Measurements from ENCODE around the gene GRIK3.

Gene GRIK3

DNA sequence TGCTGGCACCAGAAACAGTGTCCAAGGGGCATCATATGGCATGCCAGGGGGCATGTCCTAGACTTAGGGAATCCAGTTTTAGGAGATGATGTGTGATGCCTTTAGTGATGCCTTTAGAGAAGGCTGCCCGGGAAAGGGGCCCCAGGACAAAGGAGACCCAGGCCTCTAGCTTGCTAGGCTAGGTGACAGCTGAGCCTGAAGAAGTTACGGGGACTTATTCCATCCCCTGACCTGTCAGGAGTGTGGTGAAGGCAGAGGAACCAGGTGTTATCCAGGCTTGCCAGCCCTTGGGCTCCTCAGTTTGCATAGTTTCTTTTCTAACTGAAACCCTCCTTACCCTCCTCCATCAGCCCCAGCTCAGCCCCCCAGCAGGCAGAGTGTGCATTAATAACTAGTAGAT lies 281.9 kb downstream of the GRIK3 start:
- Histone ChIP-seq H3K4me3 (ENCODE audit: low read depth, low read length) (no peak overlapping the region), H3K9me3 (ENCODE audit: control insufficient read depth, insufficient read depth, low read depth, low read length) (no peaks in the 10 kb centered on the region), H3K36me3 (ENCODE audit: control insufficient read depth in 2 of 2, insufficient read depth in 1 of 2, low read length in 2 of 2) (no peaks in the 10 kb centered on the region), H3K4me1 (ENCODE audit: control insufficient read depth, insufficient read depth, low read length) (no peaks in the 10 kb centered on the region), H3K27ac (ENCODE audit: extremely low read depth, low read depth, low read length) (no peak overlapping the region)
- ChIA-PET CTCF (no interaction called here), POLR2A (no interaction called here)
- TF ChIP-seq, protein P1, sequence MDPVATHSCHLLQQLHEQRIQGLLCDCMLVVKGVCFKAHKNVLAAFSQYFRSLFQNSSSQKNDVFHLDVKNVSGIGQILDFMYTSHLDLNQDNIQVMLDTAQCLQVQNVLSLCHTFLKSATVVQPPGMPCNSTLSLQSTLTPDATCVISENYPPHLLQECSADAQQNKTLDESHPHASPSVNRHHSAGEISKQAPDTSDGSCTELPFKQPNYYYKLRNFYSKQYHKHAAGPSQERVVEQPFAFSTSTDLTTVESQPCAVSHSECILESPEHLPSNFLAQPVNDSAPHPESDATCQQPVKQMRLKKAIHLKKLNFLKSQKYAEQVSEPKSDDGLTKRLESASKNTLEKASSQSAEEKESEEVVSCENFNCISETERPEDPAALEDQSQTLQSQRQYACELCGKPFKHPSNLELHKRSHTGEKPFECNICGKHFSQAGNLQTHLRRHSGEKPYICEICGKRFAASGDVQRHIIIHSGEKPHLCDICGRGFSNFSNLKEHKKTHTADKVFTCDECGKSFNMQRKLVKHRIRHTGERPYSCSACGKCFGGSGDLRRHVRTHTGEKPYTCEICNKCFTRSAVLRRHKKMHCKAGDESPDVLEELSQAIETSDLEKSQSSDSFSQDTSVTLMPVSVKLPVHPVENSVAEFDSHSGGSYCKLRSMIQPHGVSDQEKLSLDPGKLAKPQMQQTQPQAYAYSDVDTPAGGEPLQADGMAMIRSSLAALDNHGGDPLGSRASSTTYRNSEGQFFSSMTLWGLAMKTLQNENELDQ (tag by site-specific recombination; IDR thresholded peaks at IDR 0.05; ENCODE audit: low read depth): no peak
- TF ChIP-seq, protein P2, sequence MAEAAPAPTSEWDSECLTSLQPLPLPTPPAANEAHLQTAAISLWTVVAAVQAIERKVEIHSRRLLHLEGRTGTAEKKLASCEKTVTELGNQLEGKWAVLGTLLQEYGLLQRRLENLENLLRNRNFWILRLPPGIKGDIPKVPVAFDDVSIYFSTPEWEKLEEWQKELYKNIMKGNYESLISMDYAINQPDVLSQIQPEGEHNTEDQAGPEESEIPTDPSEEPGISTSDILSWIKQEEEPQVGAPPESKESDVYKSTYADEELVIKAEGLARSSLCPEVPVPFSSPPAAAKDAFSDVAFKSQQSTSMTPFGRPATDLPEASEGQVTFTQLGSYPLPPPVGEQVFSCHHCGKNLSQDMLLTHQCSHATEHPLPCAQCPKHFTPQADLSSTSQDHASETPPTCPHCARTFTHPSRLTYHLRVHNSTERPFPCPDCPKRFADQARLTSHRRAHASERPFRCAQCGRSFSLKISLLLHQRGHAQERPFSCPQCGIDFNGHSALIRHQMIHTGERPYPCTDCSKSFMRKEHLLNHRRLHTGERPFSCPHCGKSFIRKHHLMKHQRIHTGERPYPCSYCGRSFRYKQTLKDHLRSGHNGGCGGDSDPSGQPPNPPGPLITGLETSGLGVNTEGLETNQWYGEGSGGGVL (tag by site-specific recombination; IDR thresholded peaks at IDR 0.05): no peak
- TF ChIP-seq, protein P3, sequence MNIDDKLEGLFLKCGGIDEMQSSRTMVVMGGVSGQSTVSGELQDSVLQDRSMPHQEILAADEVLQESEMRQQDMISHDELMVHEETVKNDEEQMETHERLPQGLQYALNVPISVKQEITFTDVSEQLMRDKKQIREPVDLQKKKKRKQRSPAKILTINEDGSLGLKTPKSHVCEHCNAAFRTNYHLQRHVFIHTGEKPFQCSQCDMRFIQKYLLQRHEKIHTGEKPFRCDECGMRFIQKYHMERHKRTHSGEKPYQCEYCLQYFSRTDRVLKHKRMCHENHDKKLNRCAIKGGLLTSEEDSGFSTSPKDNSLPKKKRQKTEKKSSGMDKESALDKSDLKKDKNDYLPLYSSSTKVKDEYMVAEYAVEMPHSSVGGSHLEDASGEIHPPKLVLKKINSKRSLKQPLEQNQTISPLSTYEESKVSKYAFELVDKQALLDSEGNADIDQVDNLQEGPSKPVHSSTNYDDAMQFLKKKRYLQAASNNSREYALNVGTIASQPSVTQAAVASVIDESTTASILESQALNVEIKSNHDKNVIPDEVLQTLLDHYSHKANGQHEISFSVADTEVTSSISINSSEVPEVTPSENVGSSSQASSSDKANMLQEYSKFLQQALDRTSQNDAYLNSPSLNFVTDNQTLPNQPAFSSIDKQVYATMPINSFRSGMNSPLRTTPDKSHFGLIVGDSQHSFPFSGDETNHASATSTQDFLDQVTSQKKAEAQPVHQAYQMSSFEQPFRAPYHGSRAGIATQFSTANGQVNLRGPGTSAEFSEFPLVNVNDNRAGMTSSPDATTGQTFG (tag by site-specific recombination; IDR thresholded peaks at IDR 0.05; ENCODE audit: borderline replicate concordance): no peak
- TF ChIP-seq ZNF843 (tag by site-specific recombination; IDR thresholded peaks at IDR 0.05) (no peak), SCRT1 (tag by site-specific recombination; IDR thresholded peaks at IDR 0.05; ENCODE audit: borderline replicate concordance) (no peak)
- TF ChIP-seq, protein P4, sequence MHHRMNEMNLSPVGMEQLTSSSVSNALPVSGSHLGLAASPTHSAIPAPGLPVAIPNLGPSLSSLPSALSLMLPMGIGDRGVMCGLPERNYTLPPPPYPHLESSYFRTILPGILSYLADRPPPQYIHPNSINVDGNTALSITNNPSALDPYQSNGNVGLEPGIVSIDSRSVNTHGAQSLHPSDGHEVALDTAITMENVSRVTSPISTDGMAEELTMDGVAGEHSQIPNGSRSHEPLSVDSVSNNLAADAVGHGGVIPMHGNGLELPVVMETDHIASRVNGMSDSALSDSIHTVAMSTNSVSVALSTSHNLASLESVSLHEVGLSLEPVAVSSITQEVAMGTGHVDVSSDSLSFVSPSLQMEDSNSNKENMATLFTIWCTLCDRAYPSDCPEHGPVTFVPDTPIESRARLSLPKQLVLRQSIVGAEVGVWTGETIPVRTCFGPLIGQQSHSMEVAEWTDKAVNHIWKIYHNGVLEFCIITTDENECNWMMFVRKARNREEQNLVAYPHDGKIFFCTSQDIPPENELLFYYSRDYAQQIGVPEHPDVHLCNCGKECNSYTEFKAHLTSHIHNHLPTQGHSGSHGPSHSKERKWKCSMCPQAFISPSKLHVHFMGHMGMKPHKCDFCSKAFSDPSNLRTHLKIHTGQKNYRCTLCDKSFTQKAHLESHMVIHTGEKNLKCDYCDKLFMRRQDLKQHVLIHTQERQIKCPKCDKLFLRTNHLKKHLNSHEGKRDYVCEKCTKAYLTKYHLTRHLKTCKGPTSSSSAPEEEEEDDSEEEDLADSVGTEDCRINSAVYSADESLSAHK (tag by site-specific recombination; IDR thresholded peaks at IDR 0.05): no peak
- TF ChIP-seq, protein P5, sequence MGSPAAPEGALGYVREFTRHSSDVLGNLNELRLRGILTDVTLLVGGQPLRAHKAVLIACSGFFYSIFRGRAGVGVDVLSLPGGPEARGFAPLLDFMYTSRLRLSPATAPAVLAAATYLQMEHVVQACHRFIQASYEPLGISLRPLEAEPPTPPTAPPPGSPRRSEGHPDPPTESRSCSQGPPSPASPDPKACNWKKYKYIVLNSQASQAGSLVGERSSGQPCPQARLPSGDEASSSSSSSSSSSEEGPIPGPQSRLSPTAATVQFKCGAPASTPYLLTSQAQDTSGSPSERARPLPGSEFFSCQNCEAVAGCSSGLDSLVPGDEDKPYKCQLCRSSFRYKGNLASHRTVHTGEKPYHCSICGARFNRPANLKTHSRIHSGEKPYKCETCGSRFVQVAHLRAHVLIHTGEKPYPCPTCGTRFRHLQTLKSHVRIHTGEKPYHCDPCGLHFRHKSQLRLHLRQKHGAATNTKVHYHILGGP (tag by site-specific recombination; IDR thresholded peaks at IDR 0.05): no peak

DNA sequence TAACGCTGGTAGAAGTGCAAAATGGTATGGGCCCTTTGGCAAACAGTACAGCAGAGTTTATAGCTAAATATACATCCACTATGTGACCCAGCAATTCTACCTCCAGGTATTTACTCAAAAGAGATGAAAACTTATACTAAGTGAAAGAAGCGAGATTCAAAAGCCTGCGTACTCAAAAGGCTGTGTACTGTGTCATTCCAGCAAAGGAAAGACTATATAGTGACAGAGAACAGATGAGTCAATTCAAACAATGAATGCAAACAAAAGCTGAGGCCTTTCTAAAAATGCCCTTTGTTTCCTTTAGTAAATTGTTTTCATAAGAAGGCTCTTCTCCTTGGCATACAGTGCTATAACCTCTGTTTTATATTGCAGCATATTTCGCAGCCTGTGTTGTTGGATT lies 282.8 kb downstream of the GRIK3 start:
- H3K27ac ChIP-seq (ENCODE audit: extremely low read depth, low read depth, low read length): no peak overlapping the region
- ChIA-PET CTCF (interaction anchor here (0.6 kb wide), 1 partner anchor 32 kb away, joined by 3 read pairs; no protein-coding TSS in a partner anchor), POLR2A (no interaction called here)
- H3K9me3 ChIP-seq (ENCODE audit: control insufficient read depth, insufficient read depth, low read depth, low read length): no peaks in the 10 kb centered on the region
- H3K4me3 ChIP-seq (ENCODE audit: low read depth, low read length): no peak overlapping the region
- no peaks in the 10 kb centered on the region for H3K36me3 ChIP-seq (ENCODE audit: control insufficient read depth in 2 of 2, insufficient read depth in 1 of 2, low read length in 2 of 2)
- H3K4me1 ChIP-seq (ENCODE audit: control insufficient read depth, insufficient read depth, low read length): no peaks in the 10 kb centered on the region
- no peak for TF ChIP-seq ZNF112 (tag by site-specific recombination; IDR thresholded peaks at IDR 0.05)
- no peak for TF ChIP-seq ZNF664 (tag by site-specific recombination; IDR thresholded peaks at IDR 0.05)
- TF ChIP-seq ZNF768 (tag by site-specific recombination; IDR thresholded peaks at IDR 0.05): no peak
- no peak for TF ChIP-seq ZBTB20 (tag by site-specific recombination; IDR thresholded peaks at IDR 0.05)
- TF ChIP-seq ZNF350 (tag by site-specific recombination; IDR thresholded peaks at IDR 0.05): no peak
- TF ChIP-seq, protein P6, sequence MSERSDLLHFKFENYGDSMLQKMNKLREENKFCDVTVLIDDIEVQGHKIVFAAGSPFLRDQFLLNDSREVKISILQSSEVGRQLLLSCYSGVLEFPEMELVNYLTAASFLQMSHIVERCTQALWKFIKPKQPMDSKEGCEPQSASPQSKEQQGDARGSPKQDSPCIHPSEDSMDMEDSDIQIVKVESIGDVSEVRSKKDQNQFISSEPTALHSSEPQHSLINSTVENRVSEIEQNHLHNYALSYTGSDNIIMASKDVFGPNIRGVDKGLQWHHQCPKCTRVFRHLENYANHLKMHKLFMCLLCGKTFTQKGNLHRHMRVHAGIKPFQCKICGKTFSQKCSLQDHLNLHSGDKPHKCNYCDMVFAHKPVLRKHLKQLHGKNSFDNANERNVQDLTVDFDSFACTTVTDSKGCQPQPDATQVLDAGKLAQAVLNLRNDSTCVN (tag by site-specific recombination; optimal IDR thresholded peaks at IDR 0.05): no peak
- no peak for TF ChIP-seq ZNF202 (tag by site-specific recombination; IDR thresholded peaks at IDR 0.05; ENCODE audit: borderline replicate concordance)
- TF ChIP-seq, protein P3 (tag by site-specific recombination; IDR thresholded peaks at IDR 0.05; ENCODE audit: borderline replicate concordance): no peak
